ENCODE measurements around the gene ST6GAL1. TPM values are rescaled to one million over a fixed set of nuclear protein-coding genes. Genes with fewer than 3 reads are reported as not detected.

The ST6GAL1 gene
- total RNA-seq, 4 donors from 2014 or later, result 18.0 to 32.2 (median 20.9) TPM

DNA sequence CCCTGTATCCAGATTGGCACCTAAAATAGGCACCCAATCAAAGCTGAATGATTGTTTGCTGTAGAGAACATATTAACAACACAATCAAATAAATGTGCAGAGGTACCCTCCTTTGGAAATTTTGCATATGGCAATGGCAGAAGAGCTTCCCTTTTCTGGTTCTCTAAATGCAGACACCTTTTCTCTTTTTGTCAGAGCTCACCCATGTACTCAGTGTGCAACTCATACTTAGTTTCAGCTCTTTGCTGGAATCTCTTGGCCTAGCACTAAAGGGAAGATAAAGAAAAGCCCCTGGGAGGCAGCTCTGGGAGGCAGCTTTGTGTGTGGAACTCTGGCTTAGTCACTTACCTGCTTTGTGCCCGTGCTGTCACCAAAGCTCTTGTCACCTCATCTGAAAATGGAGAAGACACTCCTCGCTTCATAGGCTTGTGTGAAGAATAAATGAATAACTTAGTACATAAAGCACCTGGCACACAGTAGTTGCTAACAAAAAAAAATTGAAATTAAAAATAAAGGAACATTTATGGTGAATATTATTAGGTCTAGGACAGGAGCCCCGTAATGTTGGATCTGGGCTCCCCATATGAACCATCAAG lies 28.8 kb downstream of the ST6GAL1 start:
- no peaks in the 10 kb centered on the region for H3K9me3 ChIP-seq
- no peak for ATAC-seq
- H3K36me3 ChIP-seq, result no peaks in the 10 kb centered on the region
- TF ChIP-seq EP300 (IDR thresholded peaks at IDR 0.05) (no peak), POLR2AphosphoS5 (IDR thresholded peaks at IDR 0.05) (no peak), POLR2A (IDR thresholded peaks at IDR 0.05) (no peak)
- TF ChIP-seq, protein P1, sequence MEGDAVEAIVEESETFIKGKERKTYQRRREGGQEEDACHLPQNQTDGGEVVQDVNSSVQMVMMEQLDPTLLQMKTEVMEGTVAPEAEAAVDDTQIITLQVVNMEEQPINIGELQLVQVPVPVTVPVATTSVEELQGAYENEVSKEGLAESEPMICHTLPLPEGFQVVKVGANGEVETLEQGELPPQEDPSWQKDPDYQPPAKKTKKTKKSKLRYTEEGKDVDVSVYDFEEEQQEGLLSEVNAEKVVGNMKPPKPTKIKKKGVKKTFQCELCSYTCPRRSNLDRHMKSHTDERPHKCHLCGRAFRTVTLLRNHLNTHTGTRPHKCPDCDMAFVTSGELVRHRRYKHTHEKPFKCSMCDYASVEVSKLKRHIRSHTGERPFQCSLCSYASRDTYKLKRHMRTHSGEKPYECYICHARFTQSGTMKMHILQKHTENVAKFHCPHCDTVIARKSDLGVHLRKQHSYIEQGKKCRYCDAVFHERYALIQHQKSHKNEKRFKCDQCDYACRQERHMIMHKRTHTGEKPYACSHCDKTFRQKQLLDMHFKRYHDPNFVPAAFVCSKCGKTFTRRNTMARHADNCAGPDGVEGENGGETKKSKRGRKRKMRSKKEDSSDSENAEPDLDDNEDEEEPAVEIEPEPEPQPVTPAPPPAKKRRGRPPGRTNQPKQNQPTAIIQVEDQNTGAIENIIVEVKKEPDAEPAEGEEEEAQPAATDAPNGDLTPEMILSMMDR (IDR thresholded peaks at IDR 0.05), result no peak
- no peak overlapping the region for H3K27ac ChIP-seq
- WGBS, 2 donors (ENCODE audit: low coverage in 1 of 2), result 90 to 100% methylated on average over 2 to 3 of the region's 3 CpGs
- peaks cover 0 to 11% (median 0%) of the 10 kb centered on the region in 3 donors for H3K4me1 ChIP-seq
- no peaks in the 10 kb centered on the region for H3K27me3 ChIP-seq
- H3K4me3 ChIP-seq, result no peak overlapping the region

DNA sequence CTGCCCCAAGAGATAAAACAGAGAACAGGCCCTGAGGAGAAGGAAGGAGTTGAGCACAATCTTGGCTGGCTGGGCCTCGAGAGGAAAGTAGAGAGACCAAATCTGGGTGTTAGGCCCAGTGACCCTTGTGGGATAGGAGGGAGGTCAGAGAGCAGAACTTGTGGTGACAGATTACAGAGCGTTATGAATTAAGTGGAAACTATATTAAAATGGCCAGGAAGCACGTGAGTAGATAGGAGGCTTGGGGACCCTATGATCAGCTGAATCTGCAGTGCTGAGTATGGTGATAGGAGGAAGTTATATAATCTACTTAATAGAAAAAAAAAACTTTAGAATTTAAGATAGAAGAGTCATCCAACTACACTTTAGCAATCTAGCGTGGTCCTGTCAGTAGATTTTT lies 30.0 kb downstream of the ST6GAL1 start:
- 74 to 78% methylated on average over 4 of the region's 4 CpGs for WGBS, 2 donors (ENCODE audit: low coverage in 1 of 2)
- H3K9me3 ChIP-seq, result no peaks in the 10 kb centered on the region
- TF ChIP-seq POLR2AphosphoS5 (IDR thresholded peaks at IDR 0.05) (no peak), EP300 (IDR thresholded peaks at IDR 0.05) (no peak), POLR2A (IDR thresholded peaks at IDR 0.05) (no peak)
- TF ChIP-seq, protein P1 (IDR thresholded peaks at IDR 0.05), result no peak
- no peak for ATAC-seq
- no peaks in the 10 kb centered on the region for H3K27me3 ChIP-seq
- H3K4me1 ChIP-seq, result peaks cover 0 to 12% (median 0%) of the 10 kb centered on the region in 3 donors
- H3K4me3 ChIP-seq, result no peak overlapping the region
- H3K36me3 ChIP-seq, result no peaks in the 10 kb centered on the region
- H3K27ac ChIP-seq, result no peak overlapping the region

DNA sequence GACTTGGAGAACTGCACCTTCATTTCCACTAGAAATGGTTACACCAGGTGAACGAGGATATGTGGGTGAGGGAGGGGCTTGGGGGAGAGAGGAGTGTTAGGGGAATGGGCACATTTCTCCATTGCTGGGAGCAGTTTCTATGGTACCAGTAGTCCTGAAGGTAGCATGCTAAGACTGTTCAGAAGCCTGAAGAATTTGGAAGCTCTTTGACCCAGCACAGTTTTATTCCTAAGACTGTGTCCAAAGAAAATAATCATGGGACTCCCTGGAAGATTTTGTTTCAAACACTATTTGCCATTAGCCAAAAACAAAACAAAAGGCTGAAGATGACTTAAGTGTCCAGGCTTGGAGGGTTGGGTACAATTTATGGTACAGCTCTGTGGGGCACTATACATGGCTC lies 32.1 kb downstream of the ST6GAL1 start:
- no peak for TF ChIP-seq EP300 (IDR thresholded peaks at IDR 0.05)
- no peak for TF ChIP-seq POLR2A (IDR thresholded peaks at IDR 0.05)
- TF ChIP-seq POLR2AphosphoS5 (IDR thresholded peaks at IDR 0.05), result no peak
- TF ChIP-seq, protein P1 (IDR thresholded peaks at IDR 0.05), result no peak
- no peak overlapping the region for H3K27ac ChIP-seq
- ATAC-seq, result no peak
- peaks cover 0 to 12% (median 0%) of the 10 kb centered on the region in 3 donors for H3K4me1 ChIP-seq
- H3K27me3 ChIP-seq, result no peaks in the 10 kb centered on the region
- H3K9me3 ChIP-seq, result no peaks in the 10 kb centered on the region
- H3K4me3 ChIP-seq, result no peak overlapping the region
- WGBS, 2 donors (ENCODE audit: low coverage in 1 of 2), result 38 to 80% methylated on average over 1 of the region's 1 CpG
- H3K36me3 ChIP-seq, result no peaks in the 10 kb centered on the region

DNA sequence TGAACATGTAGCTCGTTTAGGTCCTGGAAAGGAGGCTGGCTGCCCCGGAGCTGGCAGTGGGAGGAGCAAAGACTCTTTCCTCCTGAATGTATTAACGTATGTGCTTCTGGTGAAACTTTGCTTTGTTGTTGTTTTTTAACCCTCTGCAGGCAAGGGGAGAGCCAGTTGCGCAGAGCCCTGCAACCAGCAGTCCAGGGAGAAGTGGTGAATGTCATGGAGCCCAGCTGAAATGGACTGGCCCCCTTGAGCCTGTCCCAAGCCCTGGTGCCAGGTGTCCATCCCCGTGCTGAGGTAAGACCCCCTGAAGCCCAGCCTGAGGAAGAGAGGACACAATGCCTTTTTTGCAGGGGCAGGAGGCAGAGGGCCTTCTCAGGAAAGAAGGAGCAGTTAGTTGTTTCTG lies 33.3 kb downstream of the ST6GAL1 start:
- no peak overlapping the region for H3K27ac ChIP-seq
- no peak for ATAC-seq
- WGBS, 2 donors (ENCODE audit: low coverage in 1 of 2), result no CpG with 5 or more reads among the region's 5 CpGs
- no peak overlapping the region for H3K4me3 ChIP-seq
- peaks cover 0 to 12% (median 0%) of the 10 kb centered on the region in 3 donors for H3K4me1 ChIP-seq
- TF ChIP-seq POLR2AphosphoS5 (IDR thresholded peaks at IDR 0.05), result no peak
- TF ChIP-seq, protein P1 (IDR thresholded peaks at IDR 0.05), result no peak
- no peak for TF ChIP-seq POLR2A (IDR thresholded peaks at IDR 0.05)
- TF ChIP-seq EP300 (IDR thresholded peaks at IDR 0.05), result no peak
- no peaks in the 10 kb centered on the region for H3K36me3 ChIP-seq
- H3K9me3 ChIP-seq, result no peaks in the 10 kb centered on the region
- H3K27me3 ChIP-seq, result no peaks in the 10 kb centered on the region

DNA sequence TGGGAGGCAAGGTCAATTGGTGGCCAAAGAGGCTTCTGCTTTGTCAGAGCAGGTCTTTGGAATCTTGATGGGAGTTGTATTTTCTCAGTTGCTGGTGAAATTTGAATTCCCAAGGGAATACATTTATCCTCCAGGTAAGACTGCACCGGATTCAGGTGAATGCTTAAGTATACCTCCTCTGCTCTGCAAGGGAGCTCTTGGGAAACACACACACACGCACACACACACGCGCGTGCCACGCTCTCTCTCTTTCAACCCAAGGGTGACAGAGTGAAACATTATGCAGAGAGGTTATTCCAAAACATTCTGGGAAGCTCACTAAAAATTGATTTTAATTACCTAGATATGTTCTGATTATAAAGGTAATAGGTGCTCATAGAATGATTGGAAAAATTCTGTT lies 33.7 kb downstream of the ST6GAL1 start:
- 79 to 93% methylated on average over 5 to 6 of the region's 6 CpGs for WGBS, 2 donors (ENCODE audit: low coverage in 1 of 2)
- Histone ChIP-seq H3K9me3 (no peaks in the 10 kb centered on the region), H3K4me1 (peaks cover 0 to 12% (median 0%) of the 10 kb centered on the region in 3 donors), H3K27me3 (no peaks in the 10 kb centered on the region), H3K36me3 (no peaks in the 10 kb centered on the region), H3K4me3 (no peak overlapping the region), H3K27ac (no peak overlapping the region)
- TF ChIP-seq POLR2A (IDR thresholded peaks at IDR 0.05) (no peak), EP300 (IDR thresholded peaks at IDR 0.05) (no peak), POLR2AphosphoS5 (IDR thresholded peaks at IDR 0.05) (no peak)
- TF ChIP-seq, protein P1 (IDR thresholded peaks at IDR 0.05), result no peak
- ATAC-seq, result no peak

Measured in gastroesophageal sphincter (tissue), 4 donors.